Mesendoderm (in vitro differentiated cells): ENCODE data around the gene CNOT10. TPM values are rescaled to one million over a fixed set of nuclear protein-coding genes. Genes with fewer than 3 reads are reported as not detected.
A peak's percentile ranks its signal among the peaks of the same experiment; 100 is the strongest.

Experiments used
- DNase-seq: peaks from one replicate; pipeline ENCODE4 v3.0.0; 2013
- H2AK5ac ChIP-seq: 2 replicates; pipeline ENCODE4 v1.6.1; 2013; ENCODE audit warnings: low read length, inconsistent platforms
- H2BK120ac ChIP-seq: 2 replicates; pipeline ENCODE4 v1.6.1; 2013; ENCODE audit warnings: low read depth, mild to moderate bottlenecking, low read length, moderate library complexity, mixed read lengths
- H2BK15ac ChIP-seq: replicated peaks from 2 replicates; pipeline ENCODE4 v1.6.1; 2013; ENCODE audit warnings: low read depth, mild to moderate bottlenecking, moderate library complexity
- H2BK5ac ChIP-seq: 2 replicates; pipeline ENCODE4 v1.6.1; 2013; ENCODE audit warnings: low read length, inconsistent platforms
- H3K18ac ChIP-seq: 2 replicates; pipeline ENCODE4 v1.6.1; 2013; ENCODE audit warnings: mild to moderate bottlenecking, low read length, mixed read lengths
- H3K23ac ChIP-seq: one replicate; pipeline ENCODE4 v1.6.1; 2013; ENCODE audit warnings: low read length
- H3K27ac ChIP-seq: 2 replicates; pipeline ENCODE4 v1.5.1; 2013; ENCODE audit warnings: low read depth, mild to moderate bottlenecking, inconsistent platforms, low read length, moderate library complexity
- H3K27me3 ChIP-seq: 2 replicates; pipeline ENCODE4 v1.6.1; 2013; ENCODE audit warnings: low read length, control low read depth, mild to moderate bottlenecking, inconsistent platforms; ENCODE audit not compliant: insufficient read depth, poor library complexity
- H3K36me3 ChIP-seq: 2 replicates; pipeline ENCODE4 v1.6.1; 2013; ENCODE audit warnings: low read length, inconsistent platforms; ENCODE audit not compliant: control insufficient read depth, insufficient read depth
- H3K4ac ChIP-seq: one replicate; pipeline ENCODE4 v1.6.1; 2013; ENCODE audit warnings: low read depth, mild to moderate bottlenecking, low read length, moderate library complexity
- H3K4me1 ChIP-seq: 2 replicates; pipeline ENCODE4 v1.6.1; 2013; ENCODE audit warnings: low read depth, low read length, inconsistent platforms; ENCODE audit not compliant: control insufficient read depth
- H3K4me2 ChIP-seq: 2 replicates; pipeline ENCODE4 v1.6.1; 2013; ENCODE audit warnings: low read length
- H3K4me3 ChIP-seq: 2 replicates; pipeline ENCODE4 v1.5.1; 2013; ENCODE audit warnings: mild to moderate bottlenecking, low read length
- H3K56ac ChIP-seq: one replicate; pipeline ENCODE4 v1.6.1; 2013; ENCODE audit warnings: low read length
- H3K79me1 ChIP-seq: 2 replicates; pipeline ENCODE4 v1.6.1; 2013; ENCODE audit warnings: low read length, inconsistent platforms
- H3K79me2 ChIP-seq: 2 replicates; pipeline ENCODE4 v1.6.1; 2013; ENCODE audit warnings: mild to moderate bottlenecking, low read length; ENCODE audit not compliant: control insufficient read depth, insufficient read depth
- H3K9ac ChIP-seq: 2 replicates; pipeline ENCODE4 v1.6.1; 2013; ENCODE audit warnings: low read length, inconsistent platforms
- H4K5ac ChIP-seq: one replicate; pipeline ENCODE4 v1.6.1; 2013; ENCODE audit warnings: low read length
- H4K8ac ChIP-seq: one replicate; pipeline ENCODE4 v1.6.1; 2013; ENCODE audit warnings: low read depth, mild to moderate bottlenecking, control low read depth, low read length, moderate library complexity
- WGBS: extraction: QIAGEN DNeasy Blood & Tissue Kit; methylation state at CpG from one replicate; pipeline ENCODE4 v1.1.7; 2013; ENCODE audit warnings: low lambda C conversion rate, missing lambda C conversion rate; ENCODE audit not compliant: insufficient coverage; ENCODE audit errors: extremely low coverage; 5-methylcytosine and 5-hydroxymethylcytosine counted together
- polyA plus RNA-seq, 2 experiments: library from polyadenylated mRNA; stranded (reverse); fragments of 200-250 nt; gene quantifications; one replicate each; pipeline ENCODE4 v1.2.3, GENCODE V29; 2013

The CNOT10 gene, protein sequence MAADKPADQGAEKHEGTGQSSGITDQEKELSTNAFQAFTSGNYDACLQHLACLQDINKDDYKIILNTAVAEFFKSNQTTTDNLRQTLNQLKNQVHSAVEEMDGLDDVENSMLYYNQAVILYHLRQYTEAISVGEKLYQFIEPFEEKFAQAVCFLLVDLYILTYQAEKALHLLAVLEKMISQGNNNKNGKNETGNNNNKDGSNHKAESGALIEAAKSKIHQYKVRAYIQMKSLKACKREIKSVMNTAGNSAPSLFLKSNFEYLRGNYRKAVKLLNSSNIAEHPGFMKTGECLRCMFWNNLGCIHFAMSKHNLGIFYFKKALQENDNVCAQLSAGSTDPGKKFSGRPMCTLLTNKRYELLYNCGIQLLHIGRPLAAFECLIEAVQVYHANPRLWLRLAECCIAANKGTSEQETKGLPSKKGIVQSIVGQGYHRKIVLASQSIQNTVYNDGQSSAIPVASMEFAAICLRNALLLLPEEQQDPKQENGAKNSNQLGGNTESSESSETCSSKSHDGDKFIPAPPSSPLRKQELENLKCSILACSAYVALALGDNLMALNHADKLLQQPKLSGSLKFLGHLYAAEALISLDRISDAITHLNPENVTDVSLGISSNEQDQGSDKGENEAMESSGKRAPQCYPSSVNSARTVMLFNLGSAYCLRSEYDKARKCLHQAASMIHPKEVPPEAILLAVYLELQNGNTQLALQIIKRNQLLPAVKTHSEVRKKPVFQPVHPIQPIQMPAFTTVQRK
- 27.1 TPM for polyA plus RNA-seq (2013, experiment 1 of 2)
- polyA plus RNA-seq (2013, experiment 2 of 2): 27.0 TPM

- peak within 1 kb of the TSS; percentile 93 for H3K9ac ChIP-seq
- H2AK5ac ChIP-seq: peak within 1 kb of the TSS; percentile 35
- peak within 1 kb of the TSS; percentile 83 for H3K4me2 ChIP-seq
- H3K79me2 ChIP-seq: peaks cover 24% of the 10 kb centered on the region
- peak within 1 kb of the TSS; percentile 69 for H2BK5ac ChIP-seq
- no peak within 1 kb of the TSS for H2BK15ac ChIP-seq
- peak within 1 kb of the TSS; percentile 81 for H3K4me3 ChIP-seq
- peak within 1 kb of the TSS; percentile 98 for H3K27ac ChIP-seq
- peak within 1 kb of the TSS; percentile 39 for H4K8ac ChIP-seq
- peak within 1 kb of the TSS; percentile 77 for H3K4ac ChIP-seq
- H3K56ac ChIP-seq: peak within 1 kb of the TSS; percentile 97
- peak within 1 kb of the TSS; percentile 94 for H3K18ac ChIP-seq
- H3K27me3 ChIP-seq: no peaks in the 10 kb centered on the region
- no CpG with 5 or more reads among the region's 60 CpGs for WGBS
- H3K23ac ChIP-seq: no peak within 1 kb of the TSS
- H3K36me3 ChIP-seq: no peaks in the 10 kb centered on the region
- no peak within 1 kb of the TSS for H2BK120ac ChIP-seq
- H3K79me1 ChIP-seq: peaks cover 12% of the 10 kb centered on the region
- peaks cover 2% of the 10 kb centered on the region for H3K4me1 ChIP-seq
- peak; percentile 99 for DNase-seq
- H4K5ac ChIP-seq: no peak within 1 kb of the TSS
Observed at GRCh38 chr3:32684800-32685542, at the start of gene CNOT10. TSS of gene CNOT10 (plus strand) at chr3:32685188. CDS start at chr3:32685461, 273 bp downstream.

GRCh38 chr3:32640939-32641338 is 44.0 kb upstream of the CNOT10 start:
- no peak overlapping the region for H2BK15ac ChIP-seq
- H4K5ac ChIP-seq: no peak overlapping the region
- H3K79me2 ChIP-seq: no peaks in the 10 kb centered on the region
- H3K23ac ChIP-seq: no peak overlapping the region
- H3K27ac ChIP-seq: no peak overlapping the region
- no peak overlapping the region for H3K4me2 ChIP-seq
- H3K4me1 ChIP-seq: no peaks in the 10 kb centered on the region
- no peak overlapping the region for H3K56ac ChIP-seq
- H3K4me3 ChIP-seq: no peak overlapping the region
- no peaks in the 10 kb centered on the region for H3K79me1 ChIP-seq
- no peak overlapping the region for H3K9ac ChIP-seq
- no peaks in the 10 kb centered on the region for H3K27me3 ChIP-seq
- no peak overlapping the region for H3K18ac ChIP-seq
- no peak overlapping the region for H2BK5ac ChIP-seq
- no peak overlapping the region for H2AK5ac ChIP-seq
- H4K8ac ChIP-seq: no peak overlapping the region
- no CpG with 5 or more reads among the region's 3 CpGs for WGBS
- no peak overlapping the region for H3K4ac ChIP-seq
- DNase-seq: no peak
- H3K36me3 ChIP-seq: no peaks in the 10 kb centered on the region
- no peak overlapping the region for H2BK120ac ChIP-seq

DNA sequence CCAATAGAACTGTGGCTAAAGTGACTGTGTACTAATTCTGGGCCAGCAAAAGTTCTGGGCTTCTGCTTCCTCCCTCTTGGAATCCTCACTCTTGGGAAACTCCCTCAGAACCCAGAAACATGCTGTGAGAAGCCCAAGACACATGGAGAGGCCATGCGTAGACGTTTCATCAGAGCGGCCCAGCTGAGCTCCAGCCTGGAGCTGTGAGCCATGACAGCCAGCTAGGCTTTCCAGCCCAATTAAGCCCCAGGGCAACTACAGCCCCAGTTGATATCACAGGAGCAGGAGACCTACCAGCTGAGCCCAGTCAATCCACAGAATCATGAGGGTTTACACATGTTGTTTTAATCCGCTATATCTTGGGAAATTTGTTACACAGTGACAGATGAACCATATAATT is 43.6 kb upstream of the CNOT10 start:
- Histone ChIP-seq H3K36me3 (no peaks in the 10 kb centered on the region), H2BK5ac (no peak overlapping the region), H3K4ac (no peak overlapping the region), H3K4me3 (no peak overlapping the region), H3K4me1 (no peaks in the 10 kb centered on the region), H3K23ac (no peak overlapping the region), H2BK15ac (no peak overlapping the region), H4K5ac (no peak overlapping the region), H3K4me2 (no peak overlapping the region), H3K79me1 (no peaks in the 10 kb centered on the region), H3K56ac (no peak overlapping the region), H3K79me2 (no peaks in the 10 kb centered on the region), H2AK5ac (no peak overlapping the region), H3K27ac (no peak overlapping the region), H3K18ac (no peak overlapping the region), H4K8ac (no peak overlapping the region), H3K9ac (no peak overlapping the region), H2BK120ac (no peak overlapping the region), H3K27me3 (no peaks in the 10 kb centered on the region)
- peak; percentile 31 for DNase-seq
- WGBS: no CpG with 5 or more reads among the region's 4 CpGs

DNA sequence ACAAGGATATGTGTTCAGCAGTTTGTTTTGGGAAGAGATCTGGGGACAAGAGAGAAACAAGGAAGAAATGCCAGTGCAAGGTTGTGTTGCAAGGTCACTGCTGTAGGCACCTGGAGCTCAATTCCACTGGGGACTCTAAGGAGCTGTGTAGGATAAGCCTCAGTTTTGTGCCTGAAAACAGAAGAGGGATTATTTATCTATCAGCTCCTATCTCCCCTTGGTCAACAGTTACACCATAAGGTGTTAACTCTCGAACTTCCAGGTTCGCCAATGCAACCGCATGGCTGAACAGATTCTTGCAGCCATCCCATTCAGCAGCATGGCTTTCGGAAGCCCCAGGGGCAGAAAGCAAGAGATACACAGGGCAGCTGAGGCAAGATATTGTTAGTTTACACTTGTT is 41.6 kb upstream of the CNOT10 start:
- Histone ChIP-seq H4K8ac (no peak overlapping the region), H3K79me2 (no peaks in the 10 kb centered on the region), H3K18ac (no peak overlapping the region), H3K79me1 (no peaks in the 10 kb centered on the region), H3K9ac (no peak overlapping the region), H2BK5ac (no peak overlapping the region), H3K27ac (no peak overlapping the region), H3K4me2 (no peak overlapping the region), H2BK15ac (no peak overlapping the region), H3K4ac (no peak overlapping the region), H3K27me3 (no peaks in the 10 kb centered on the region), H3K4me1 (no peaks in the 10 kb centered on the region), H3K4me3 (no peak overlapping the region), H3K23ac (no peak overlapping the region), H2AK5ac (no peak overlapping the region), H4K5ac (no peak overlapping the region), H3K36me3 (no peaks in the 10 kb centered on the region), H2BK120ac (no peak overlapping the region), H3K56ac (no peak overlapping the region)
- WGBS: no CpG with 5 or more reads among the region's 4 CpGs
- DNase-seq: peak; percentile 77

DNA sequence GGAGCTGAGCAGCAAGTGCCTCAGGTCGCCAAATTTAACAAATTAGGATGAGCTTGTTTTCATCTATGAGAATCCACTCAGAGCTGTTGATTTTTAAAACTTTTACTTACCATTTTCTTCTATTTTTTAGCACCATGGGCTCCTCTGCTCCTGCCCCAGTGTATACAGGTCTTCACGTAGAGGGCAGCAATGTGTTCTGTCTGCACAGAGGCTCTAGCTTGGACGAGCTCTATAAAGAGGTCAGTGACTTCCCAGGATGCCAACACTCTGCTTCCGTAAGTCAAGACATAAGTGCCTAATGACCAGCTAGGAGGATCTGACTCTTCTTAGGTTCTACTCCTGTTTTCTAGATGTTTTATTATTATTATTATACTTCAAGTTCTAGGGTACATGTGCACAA is 41.2 kb upstream of the CNOT10 start:
- H2BK120ac ChIP-seq: no peak overlapping the region
- H3K79me1 ChIP-seq: no peaks in the 10 kb centered on the region
- H3K27me3 ChIP-seq: no peaks in the 10 kb centered on the region
- no peak overlapping the region for H3K9ac ChIP-seq
- no peak overlapping the region for H3K18ac ChIP-seq
- H3K36me3 ChIP-seq: no peaks in the 10 kb centered on the region
- H3K4ac ChIP-seq: no peak overlapping the region
- no peaks in the 10 kb centered on the region for H3K79me2 ChIP-seq
- H3K23ac ChIP-seq: no peak overlapping the region
- H3K4me3 ChIP-seq: no peak overlapping the region
- no peak overlapping the region for H3K56ac ChIP-seq
- H3K4me1 ChIP-seq: no peaks in the 10 kb centered on the region
- peak; percentile 10 for DNase-seq
- H2AK5ac ChIP-seq: no peak overlapping the region
- H3K4me2 ChIP-seq: no peak overlapping the region
- H2BK15ac ChIP-seq: no peak overlapping the region
- H3K27ac ChIP-seq: no peak overlapping the region
- no peak overlapping the region for H4K5ac ChIP-seq
- H4K8ac ChIP-seq: no peak overlapping the region
- no CpG with 5 or more reads among the region's 4 CpGs for WGBS
- no peak overlapping the region for H2BK5ac ChIP-seq
